IMR-90 (cell line): ENCODE measurements around the gene MICOS13. TPM values are rescaled to one million over a fixed set of nuclear protein-coding genes. Genes with fewer than 3 reads are reported as not detected.

Source experiments
- ATAC-seq: fragments of 200-7000 bp; cut with Tn5 transposase; 2 replicates; pipeline ENCODE4 v1.9.1; 2020; ENCODE audit warnings: low read depth, mild to moderate bottlenecking, moderate library complexity
- BruUV-seq: library from RNA; stranded (reverse); fragments of 400-500 nt; replicated peaks from 2 replicates; lab custom pipeline; 2021; lab: Mats Ljungman, UMichigan
- CTCF ChIA-PET: fragments of 300-600 bp; formaldehyde crosslinking; extraction: SDS; loops from one replicate; lab custom pipeline; 2021; ENCODE audit warnings: antibody characterized with exemption; lab: Yijun Ruan, JAX
- POLR2A ChIA-PET: fragments of 300-600 bp; sonication (Branson Sonifier 250); formaldehyde crosslinking; loops from one replicate; lab custom pipeline; 2022; ENCODE audit warnings: antibody characterized with exemption; ENCODE audit not compliant: unreplicated experiment; lab: Charles Lee
- DNase-seq: peaks from one replicate; pipeline ENCODE4 v3.0.0; 2013
- H2AFZ ChIP-seq: replicated peaks from 2 replicates; pipeline ENCODE3; 2013; ENCODE audit warnings: low read length, mild to moderate bottlenecking; ENCODE audit not compliant: poor library complexity
- H2AK5ac ChIP-seq: 2 replicates; pipeline ENCODE4 v1.6.1; 2013; ENCODE audit warnings: low read depth, low read length, inconsistent platforms
- H2AK9ac ChIP-seq: replicated peaks from 2 replicates; pipeline ENCODE3; 2013; ENCODE audit warnings: mild to moderate bottlenecking, low read depth, low read length, moderate library complexity; ENCODE audit not compliant: poor library complexity
- H2BK120ac ChIP-seq: 2 replicates; pipeline ENCODE4 v1.6.1; 2013; ENCODE audit warnings: low read depth, low read length, inconsistent platforms
- H2BK15ac ChIP-seq: 3 replicates; pipeline ENCODE4 v1.6.1; 2013; ENCODE audit warnings: low read depth, low read length, inconsistent platforms
- H2BK20ac ChIP-seq: 2 replicates; pipeline ENCODE4 v1.6.1; 2013; ENCODE audit warnings: low read depth, mild to moderate bottlenecking, inconsistent platforms, low read length, moderate library complexity
- H2BK5ac ChIP-seq: 2 replicates; pipeline ENCODE4 v1.6.1; 2013; ENCODE audit warnings: mild to moderate bottlenecking, low read depth, low read length, inconsistent platforms; ENCODE audit not compliant: poor library complexity, severe bottlenecking
- H3K14ac ChIP-seq: replicated peaks from 2 replicates; pipeline ENCODE4 v1.6.1; 2013; ENCODE audit warnings: low read depth, low read length, inconsistent platforms
- H3K18ac ChIP-seq: 2 replicates; pipeline ENCODE4 v1.6.1; 2013; ENCODE audit warnings: low read depth, low read length, control low read depth
- H3K23ac ChIP-seq: 2 replicates; pipeline ENCODE4 v1.6.1; 2013; ENCODE audit warnings: low read depth, low read length, inconsistent platforms
- H3K27ac ChIP-seq: 2 replicates; pipeline ENCODE4 v1.5.1; 2013; ENCODE audit warnings: mild to moderate bottlenecking, control low read depth, low read length; ENCODE audit not compliant: insufficient read depth
- H3K27me3 ChIP-seq: 2 replicates; pipeline ENCODE4 v1.6.1; 2013; ENCODE audit warnings: low read length; ENCODE audit not compliant: control insufficient read depth, insufficient read depth
- H3K36me3 ChIP-seq: 2 replicates; pipeline ENCODE4 v1.6.1; 2013; ENCODE audit warnings: low read length, mixed read lengths; ENCODE audit not compliant: control insufficient read depth, insufficient read depth
- H3K4ac ChIP-seq: 2 replicates; pipeline ENCODE4 v1.6.1; 2013; ENCODE audit warnings: low read depth, low read length, inconsistent platforms
- H3K4me1 ChIP-seq: 2 replicates; pipeline ENCODE4 v1.6.1; 2013; ENCODE audit warnings: low read length, mixed read lengths; ENCODE audit not compliant: control insufficient read depth, insufficient read depth
- H3K4me2 ChIP-seq: 2 replicates; pipeline ENCODE4 v1.6.1; 2013; ENCODE audit warnings: low read depth, mild to moderate bottlenecking, control low read depth, low read length, moderate library complexity
- H3K4me3 ChIP-seq: 2 replicates; pipeline ENCODE4 v1.5.1; 2013; ENCODE audit warnings: low read depth, mild to moderate bottlenecking, control low read depth, low read length, moderate library complexity; ENCODE audit not compliant: insufficient read depth
- H3K56ac ChIP-seq: 2 replicates; pipeline ENCODE4 v1.6.1; 2013; ENCODE audit warnings: low read length, inconsistent platforms; ENCODE audit not compliant: insufficient read depth; ENCODE audit errors: extremely low read depth
- H3K79me1 ChIP-seq, 2 experiments: 2 replicates each; pipeline ENCODE4 v1.6.1; 2013; ENCODE audit warnings: low read length in 2 of 2, inconsistent platforms in 1 of 2, low read depth in 1 of 2
- H3K9ac ChIP-seq: 2 replicates; pipeline ENCODE4 v1.6.1; 2013; ENCODE audit warnings: low read depth, low read length, control low read depth
- H3K9me1 ChIP-seq: 2 replicates; pipeline ENCODE4 v1.6.1; 2013; ENCODE audit warnings: low read length, inconsistent platforms; ENCODE audit not compliant: insufficient read depth
- H3K9me3 ChIP-seq: 2 replicates; pipeline ENCODE4 v1.6.1; 2013; ENCODE audit warnings: low read length; ENCODE audit not compliant: control insufficient read depth, insufficient read depth
- H4K20me1 ChIP-seq: 2 replicates; pipeline ENCODE4 v1.6.1; 2013; ENCODE audit warnings: low read length, inconsistent platforms; ENCODE audit not compliant: insufficient read depth
- H4K5ac ChIP-seq: 2 replicates; pipeline ENCODE4 v1.6.1; 2013; ENCODE audit warnings: mild to moderate bottlenecking, low read depth, low read length, control low read depth
- H4K8ac ChIP-seq, 2 experiments: 2 replicates each; pipeline ENCODE4 v1.6.1; 2013; ENCODE audit warnings: low read depth in 2 of 2, low read length in 2 of 2, control low read depth in 1 of 2, inconsistent platforms in 1 of 2
- H4K91ac ChIP-seq: 2 replicates; pipeline ENCODE4 v1.6.1; 2013; ENCODE audit warnings: low read depth, low read length, inconsistent platforms; ENCODE audit not compliant: insufficient read depth
- BHLHE40 ChIP-seq: fragments of 150-350 bp; IDR thresholded peaks from 2 replicates; pipeline ENCODE4 v1.6.1; 2016; ENCODE audit warnings: mild to moderate bottlenecking, low read depth, low read length
- CEBPB ChIP-seq: IDR thresholded peaks from 2 replicates; pipeline ENCODE4 v1.6.1; 2012; ENCODE audit warnings: low read depth, low read length, improper control_type of control experiment
- CHD1 ChIP-seq: IDR thresholded peaks from 2 replicates; pipeline ENCODE4 v1.6.1; 2012; ENCODE audit warnings: low read depth, low read length, improper control_type of control experiment
- CTCF ChIP-seq: conservative IDR thresholded peaks from 2 replicates; pipeline ENCODE4 v1.5.1; 2012; ENCODE audit warnings: mild to moderate bottlenecking, low read depth, low read length, improper control_type of control experiment
- ELK1 ChIP-seq: fragments of 150-350 bp; IDR thresholded peaks from 2 replicates; pipeline ENCODE4 v1.6.1; 2016; ENCODE audit warnings: low read depth, mild to moderate bottlenecking, low read length, moderate library complexity, borderline replicate concordance
- FOS ChIP-seq: fragments of 150-350 bp; IDR thresholded peaks from 2 replicates; pipeline ENCODE4 v1.6.1; 2016; ENCODE audit warnings: low read depth, low read length
- MAFK ChIP-seq: IDR thresholded peaks from 2 replicates; pipeline ENCODE4 v1.6.1; 2012; ENCODE audit warnings: low read depth, low read length, improper control_type of control experiment
- MAZ ChIP-seq: IDR thresholded peaks from 2 replicates; pipeline ENCODE4 v1.6.1; 2012; ENCODE audit warnings: low read depth, mild to moderate bottlenecking, low read length, improper control_type of control experiment, moderate library complexity, borderline replicate concordance
- MXI1 ChIP-seq: IDR thresholded peaks from 2 replicates; pipeline ENCODE4 v1.6.1; 2012; ENCODE audit warnings: low read depth, mild to moderate bottlenecking, low read length, moderate library complexity, borderline replicate concordance
- NFE2L2 ChIP-seq: fragments of 150-350 bp; IDR thresholded peaks from 2 replicates; pipeline ENCODE4 v1.6.1; 2016; ENCODE audit warnings: low read depth, mild to moderate bottlenecking, low read length
- POLR2A ChIP-seq: IDR thresholded peaks from 2 replicates; pipeline ENCODE4 v1.6.1; 2012; ENCODE audit warnings: mild to moderate bottlenecking, low read depth, low read length
- RAD21 ChIP-seq: IDR thresholded peaks from 2 replicates; pipeline ENCODE4 v1.6.1; 2012; ENCODE audit warnings: low read length, improper control_type of control experiment
- RCOR1 ChIP-seq: IDR thresholded peaks from 2 replicates; pipeline ENCODE4 v1.6.1; 2012; ENCODE audit warnings: mild to moderate bottlenecking, low read length, improper control_type of control experiment; ENCODE audit not compliant: insufficient replicate concordance
- RFX5 ChIP-seq: IDR thresholded peaks from 2 replicates; pipeline ENCODE4 v1.8.0; 2012; ENCODE audit warnings: low read depth, mild to moderate bottlenecking, low read length, moderate library complexity
- SMC3 ChIP-seq: fragments of 150-350 bp; IDR thresholded peaks from 2 replicates; pipeline ENCODE4 v1.6.1; 2016; ENCODE audit warnings: low read depth, mild to moderate bottlenecking, antibody characterized with exemption, low read length, moderate library complexity
- USF2 ChIP-seq: fragments of 150-350 bp; IDR thresholded peaks from 2 replicates; pipeline ENCODE4 v1.6.1; 2017; ENCODE audit warnings: mild to moderate bottlenecking, antibody characterized with exemption, low read length, low read depth
- WGBS, 2 experiments: methylation state at CpG; one replicate each; pipeline versions ENCODE4 v1.1.5 to v1.1.7; 2013; ENCODE audit warnings: missing lambda C conversion rate in 2 of 2; ENCODE audit not compliant: insufficient read length in 1 of 2; ENCODE audit errors: extremely low coverage in 2 of 2; 5-methylcytosine and 5-hydroxymethylcytosine counted together
- dilution Hi-C: fragments of 300-500 bp; cut with HindIII; formaldehyde crosslinking; loops from one replicate; pipeline ENCODE4 v1.14.3; 2018; ENCODE audit warnings: low sequenced_read_pairs; ENCODE audit not compliant: unreplicated experiment
- in situ Hi-C: fragments of 300-500 bp; cut with MboI; formaldehyde crosslinking; loops from 3 replicates; pipeline ENCODE4 v1.14.3; 2019; ENCODE audit warnings: low sequenced_read_pairs, inconsistent platforms, mixed read lengths
- intact Hi-C: fragments of 100-400 bp; cut with micrococcal nuclease; formaldehyde crosslinking; loops from 2 replicates; pipeline ENCODE4 v1.10.0; 2022
- polyA plus RNA-seq, 3 experiments: library from polyadenylated mRNA; depleted of rRNA; stranded (reverse); fragments of >200 nt; gene quantifications; 2 replicates each; pipeline ENCODE4 v1.2.3, GENCODE V29; 2012; ENCODE audit warnings: low replicate concordance in 1 of 3
- total RNA-seq: library from RNA; depleted of rRNA; stranded (reverse); fragments of >200 nt; gene quantifications from 2 replicates; pipeline ENCODE4 v1.2.3, GENCODE V29; 2012

Gene MICOS13
- total and polyA plus RNA-seq, 2 of the 4 experiments (the other 2 are of a cell fraction): 14.5 to 48.9 TPM

GRCh38 chr19:5677136-5677535 is 3.2 kb downstream of the MICOS13 start:
- dilution Hi-C loops (no loop called here), intact Hi-C loops (no loop called here), in situ Hi-C loops (no loop called here)
- Histone ChIP-seq H3K79me1 (peaks cover 15 to 19% of the 10 kb centered on the region in 2 experiments; a peak in 3 of 4 replicates), H3K9ac (no peak overlapping the region), H3K27me3 (no peaks in the 10 kb centered on the region), H3K9me1 (peaks cover 7% of the 10 kb centered on the region; the same call in 1 of the 2 replicates), H4K20me1 (no peaks in the 10 kb centered on the region; the same call in 1 of the 2 replicates), H3K14ac (no peak overlapping the region), H3K4ac (no peak overlapping the region), H2BK15ac (no peak overlapping the region), H3K4me3 (no peak overlapping the region), H2AFZ (no peak overlapping the region), H3K4me1 (peaks cover 7% of the 10 kb centered on the region), H3K36me3 (peaks cover 3% of the 10 kb centered on the region; the same call in 1 of the 2 replicates), H2AK5ac (no peak overlapping the region), H4K5ac (no peak overlapping the region), H4K8ac (no peak overlapping the region), H2AK9ac (no peak overlapping the region), H3K18ac (no peak overlapping the region), H2BK120ac (no peak overlapping the region), H3K9me3 (no peaks in the 10 kb centered on the region), H3K23ac (no peak overlapping the region), H2BK20ac (no peak overlapping the region), H3K27ac (no peak overlapping the region), H4K91ac (no peak overlapping the region), H3K4me2 (no peak overlapping the region), H2BK5ac (no peak overlapping the region), H3K56ac (no peak overlapping the region)
- ChIA-PET POLR2A (no interaction called here), CTCF (no interaction called here)
- TF ChIP-seq CEBPB (no peak), RFX5 (no peak), FOS (no peak), SMC3 (no peak), MAZ (no peak), CHD1 (no peak), BHLHE40 (no peak), CTCF (no peak), RAD21 (no peak), USF2 (no peak), RCOR1 (no peak), MAFK (no peak), ELK1 (no peak), POLR2A (no peak), MXI1 (no peak), NFE2L2 (no peak)
- no CpG with 5 or more reads among the region's 10 CpGs for WGBS, 2 experiments
- no TSS peak for BruUV-seq
- no peak for DNase-seq
- no peak for ATAC-seq
